Measurements from ENCODE around the gene ALPP. TPM values are rescaled to one million over a fixed set of nuclear protein-coding genes. Genes with fewer than 3 reads are reported as not detected.

ALPP gene
- total and polyA plus RNA-seq, 2 of the 13 experiments (the other 11 are each of a cell fraction or from before 2014, with no cell fraction given): not detected

DNA sequence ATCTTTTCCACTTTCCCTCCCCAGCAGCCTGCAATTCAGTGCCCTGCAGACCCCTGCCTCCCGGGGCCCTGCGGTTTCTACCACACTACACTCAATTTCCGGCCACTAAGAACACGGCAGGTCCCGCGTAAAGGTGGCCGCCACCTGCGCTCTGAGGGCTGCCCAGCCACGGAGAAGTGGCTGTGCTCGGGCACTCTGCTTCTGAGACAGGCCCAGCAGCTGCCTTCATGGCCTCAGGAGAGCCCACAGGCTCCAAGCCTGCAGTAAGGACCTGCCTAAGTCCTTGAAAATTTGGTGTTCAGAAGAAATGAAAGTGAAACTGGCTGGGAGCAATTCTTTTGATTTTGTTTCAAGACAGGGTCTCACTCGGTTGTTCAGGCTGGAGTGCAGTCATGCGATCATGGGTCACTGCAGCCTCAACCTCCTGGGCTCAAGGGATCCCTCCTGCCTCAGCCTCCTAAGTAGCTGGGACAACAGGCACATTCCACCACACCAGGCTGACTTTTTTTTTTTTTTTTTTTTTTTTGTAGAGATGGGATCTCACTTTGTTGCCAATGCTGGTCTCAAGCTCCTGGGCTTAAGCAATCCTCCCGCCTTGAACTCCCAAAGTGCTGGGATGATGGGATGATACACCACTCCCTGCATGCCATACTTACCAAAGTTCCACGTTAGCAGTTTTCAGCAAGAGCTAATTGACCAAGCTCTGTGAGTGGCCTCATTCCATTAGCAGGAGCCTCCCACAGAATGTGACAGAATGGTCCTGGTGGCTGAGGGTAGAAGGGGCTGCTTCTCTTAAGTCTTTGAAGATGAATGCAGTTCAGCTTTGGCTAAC is 14.6 kb upstream of the ALPP start (continued):
- TF ChIP-seq, protein P1, sequence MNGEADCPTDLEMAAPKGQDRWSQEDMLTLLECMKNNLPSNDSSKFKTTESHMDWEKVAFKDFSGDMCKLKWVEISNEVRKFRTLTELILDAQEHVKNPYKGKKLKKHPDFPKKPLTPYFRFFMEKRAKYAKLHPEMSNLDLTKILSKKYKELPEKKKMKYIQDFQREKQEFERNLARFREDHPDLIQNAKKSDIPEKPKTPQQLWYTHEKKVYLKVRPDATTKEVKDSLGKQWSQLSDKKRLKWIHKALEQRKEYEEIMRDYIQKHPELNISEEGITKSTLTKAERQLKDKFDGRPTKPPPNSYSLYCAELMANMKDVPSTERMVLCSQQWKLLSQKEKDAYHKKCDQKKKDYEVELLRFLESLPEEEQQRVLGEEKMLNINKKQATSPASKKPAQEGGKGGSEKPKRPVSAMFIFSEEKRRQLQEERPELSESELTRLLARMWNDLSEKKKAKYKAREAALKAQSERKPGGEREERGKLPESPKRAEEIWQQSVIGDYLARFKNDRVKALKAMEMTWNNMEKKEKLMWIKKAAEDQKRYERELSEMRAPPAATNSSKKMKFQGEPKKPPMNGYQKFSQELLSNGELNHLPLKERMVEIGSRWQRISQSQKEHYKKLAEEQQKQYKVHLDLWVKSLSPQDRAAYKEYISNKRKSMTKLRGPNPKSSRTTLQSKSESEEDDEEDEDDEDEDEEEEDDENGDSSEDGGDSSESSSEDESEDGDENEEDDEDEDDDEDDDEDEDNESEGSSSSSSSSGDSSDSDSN (CRISPR knock-in tag; IDR thresholded peaks at IDR 0.05): peak; percentile 19; the same call in 1 of the 2 replicates
- TF ChIP-seq ZNF382 (CRISPR knock-in tag; IDR thresholded peaks at IDR 0.05; ENCODE audit: borderline replicate concordance): no peak
- TF ChIP-seq, protein P2, sequence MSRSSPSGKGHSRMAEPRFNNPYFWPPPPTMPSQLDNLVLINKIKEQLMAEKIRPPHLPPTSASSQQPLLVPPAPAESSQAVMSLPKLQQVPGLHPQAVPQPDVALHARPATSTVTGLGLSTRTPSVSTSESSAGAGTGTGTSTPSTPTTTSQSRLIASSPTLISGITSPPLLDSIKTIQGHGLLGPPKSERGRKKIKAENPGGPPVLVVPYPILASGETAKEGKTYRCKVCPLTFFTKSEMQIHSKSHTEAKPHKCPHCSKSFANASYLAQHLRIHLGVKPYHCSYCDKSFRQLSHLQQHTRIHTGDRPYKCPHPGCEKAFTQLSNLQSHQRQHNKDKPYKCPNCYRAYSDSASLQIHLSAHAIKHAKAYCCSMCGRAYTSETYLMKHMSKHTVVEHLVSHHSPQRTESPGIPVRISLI (CRISPR knock-in tag; IDR thresholded peaks at IDR 0.05; ENCODE audit: borderline replicate concordance): peak; percentile 62; the same call in 1 of the 2 replicates
- 0 out of 2 replicates have a peak, but pooled peaks have one; percentile 32 for TF ChIP-seq FOXO4 (CRISPR knock-in tag; conservative IDR thresholded peaks at IDR 0.05)
- no peak for TF ChIP-seq ETV6 (CRISPR knock-in tag; conservative IDR thresholded peaks at IDR 0.05)
- 0 out of 2 replicates have a peak, but pooled peaks have one; percentile 13 for TF ChIP-seq ZMYM3 (CRISPR knock-in tag; IDR thresholded peaks at IDR 0.05)
- TF ChIP-seq ZNF276 (CRISPR knock-in tag; IDR thresholded peaks at IDR 0.05; ENCODE audit: low read depth): 0 out of 2 replicates have a peak, but pooled peaks have one; percentile 26
- no peak for TF ChIP-seq ZBTB14 (CRISPR knock-in tag; IDR thresholded peaks at IDR 0.05)
- TF ChIP-seq NCOA1 (CRISPR knock-in tag; IDR thresholded peaks at IDR 0.05): no peak
- TF ChIP-seq, protein P3, sequence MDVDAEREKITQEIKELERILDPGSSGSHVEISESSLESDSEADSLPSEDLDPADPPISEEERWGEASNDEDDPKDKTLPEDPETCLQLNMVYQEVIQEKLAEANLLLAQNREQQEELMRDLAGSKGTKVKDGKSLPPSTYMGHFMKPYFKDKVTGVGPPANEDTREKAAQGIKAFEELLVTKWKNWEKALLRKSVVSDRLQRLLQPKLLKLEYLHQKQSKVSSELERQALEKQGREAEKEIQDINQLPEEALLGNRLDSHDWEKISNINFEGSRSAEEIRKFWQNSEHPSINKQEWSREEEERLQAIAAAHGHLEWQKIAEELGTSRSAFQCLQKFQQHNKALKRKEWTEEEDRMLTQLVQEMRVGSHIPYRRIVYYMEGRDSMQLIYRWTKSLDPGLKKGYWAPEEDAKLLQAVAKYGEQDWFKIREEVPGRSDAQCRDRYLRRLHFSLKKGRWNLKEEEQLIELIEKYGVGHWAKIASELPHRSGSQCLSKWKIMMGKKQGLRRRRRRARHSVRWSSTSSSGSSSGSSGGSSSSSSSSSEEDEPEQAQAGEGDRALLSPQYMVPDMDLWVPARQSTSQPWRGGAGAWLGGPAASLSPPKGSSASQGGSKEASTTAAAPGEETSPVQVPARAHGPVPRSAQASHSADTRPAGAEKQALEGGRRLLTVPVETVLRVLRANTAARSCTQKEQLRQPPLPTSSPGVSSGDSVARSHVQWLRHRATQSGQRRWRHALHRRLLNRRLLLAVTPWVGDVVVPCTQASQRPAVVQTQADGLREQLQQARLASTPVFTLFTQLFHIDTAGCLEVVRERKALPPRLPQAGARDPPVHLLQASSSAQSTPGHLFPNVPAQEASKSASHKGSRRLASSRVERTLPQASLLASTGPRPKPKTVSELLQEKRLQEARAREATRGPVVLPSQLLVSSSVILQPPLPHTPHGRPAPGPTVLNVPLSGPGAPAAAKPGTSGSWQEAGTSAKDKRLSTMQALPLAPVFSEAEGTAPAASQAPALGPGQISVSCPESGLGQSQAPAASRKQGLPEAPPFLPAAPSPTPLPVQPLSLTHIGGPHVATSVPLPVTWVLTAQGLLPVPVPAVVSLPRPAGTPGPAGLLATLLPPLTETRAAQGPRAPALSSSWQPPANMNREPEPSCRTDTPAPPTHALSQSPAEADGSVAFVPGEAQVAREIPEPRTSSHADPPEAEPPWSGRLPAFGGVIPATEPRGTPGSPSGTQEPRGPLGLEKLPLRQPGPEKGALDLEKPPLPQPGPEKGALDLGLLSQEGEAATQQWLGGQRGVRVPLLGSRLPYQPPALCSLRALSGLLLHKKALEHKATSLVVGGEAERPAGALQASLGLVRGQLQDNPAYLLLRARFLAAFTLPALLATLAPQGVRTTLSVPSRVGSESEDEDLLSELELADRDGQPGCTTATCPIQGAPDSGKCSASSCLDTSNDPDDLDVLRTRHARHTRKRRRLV (CRISPR knock-in tag; IDR thresholded peaks at IDR 0.05): no peak
- 0 out of 2 replicates have a peak, but pooled peaks have one; percentile 29 for TF ChIP-seq ZSCAN29 (CRISPR knock-in tag; conservative IDR thresholded peaks at IDR 0.05)
- TF ChIP-seq MAZ (IDR thresholded peaks at IDR 0.05; ENCODE audit: borderline replicate concordance, low read depth, low read length): no peak
- TF ChIP-seq MAZ (CRISPR knock-in tag; IDR thresholded peaks at IDR 0.05; ENCODE audit: low read depth): no peak
- TF ChIP-seq SALL1 (CRISPR knock-in tag; IDR thresholded peaks at IDR 0.05): 0 out of 2 replicates have a peak, but pooled peaks have one; percentile 22
